Stimulated activated CD8-positive, alpha-beta memory T cell treated with anti-CD3 and anti-CD28 coated beads, Interleukin-7, amount 100 ng/mL, for 48 hours (primary cell): Measurements from ENCODE around the gene ARID3A.

Source experiments
- DNase-seq, 2 donors: peaks; one replicate each; pipeline ENCODE4 v3.0.0-alpha.2; 2020; ENCODE audit warnings: low read depth in 1 of 2; ENCODE audit errors: extremely low read depth in 1 of 2

Gene ARID3A

DNA sequence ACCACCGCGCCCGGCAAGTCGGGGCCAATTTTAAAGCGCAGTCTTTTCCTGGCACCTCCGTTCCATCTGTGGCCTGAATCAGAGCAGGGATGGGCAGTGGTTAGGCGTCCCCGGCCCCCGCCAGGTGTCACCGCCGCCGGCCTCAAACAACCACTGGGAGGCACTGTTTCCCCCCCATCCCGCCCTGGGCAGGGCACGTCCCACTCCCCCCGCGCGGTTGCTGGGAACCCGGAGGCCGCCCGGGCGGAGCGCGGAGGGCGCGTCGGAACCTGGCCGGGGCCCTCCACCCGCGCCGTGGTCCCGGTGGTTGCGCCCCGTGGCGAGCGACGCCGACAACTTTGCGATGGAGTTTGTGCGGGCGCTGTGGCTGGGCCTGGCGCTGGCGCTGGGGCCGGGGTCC, 74.3 kb downstream of the ARID3A start, which contains the start of gene GRIN3B:
GRIN3B (plus strand) TSS at position 325 of the 400 bp plus-strand sequence; CDS start at position 344, 19 bp downstream.
- DNase-seq, result peak in 1 of 2 donors; percentile 49

DNA sequence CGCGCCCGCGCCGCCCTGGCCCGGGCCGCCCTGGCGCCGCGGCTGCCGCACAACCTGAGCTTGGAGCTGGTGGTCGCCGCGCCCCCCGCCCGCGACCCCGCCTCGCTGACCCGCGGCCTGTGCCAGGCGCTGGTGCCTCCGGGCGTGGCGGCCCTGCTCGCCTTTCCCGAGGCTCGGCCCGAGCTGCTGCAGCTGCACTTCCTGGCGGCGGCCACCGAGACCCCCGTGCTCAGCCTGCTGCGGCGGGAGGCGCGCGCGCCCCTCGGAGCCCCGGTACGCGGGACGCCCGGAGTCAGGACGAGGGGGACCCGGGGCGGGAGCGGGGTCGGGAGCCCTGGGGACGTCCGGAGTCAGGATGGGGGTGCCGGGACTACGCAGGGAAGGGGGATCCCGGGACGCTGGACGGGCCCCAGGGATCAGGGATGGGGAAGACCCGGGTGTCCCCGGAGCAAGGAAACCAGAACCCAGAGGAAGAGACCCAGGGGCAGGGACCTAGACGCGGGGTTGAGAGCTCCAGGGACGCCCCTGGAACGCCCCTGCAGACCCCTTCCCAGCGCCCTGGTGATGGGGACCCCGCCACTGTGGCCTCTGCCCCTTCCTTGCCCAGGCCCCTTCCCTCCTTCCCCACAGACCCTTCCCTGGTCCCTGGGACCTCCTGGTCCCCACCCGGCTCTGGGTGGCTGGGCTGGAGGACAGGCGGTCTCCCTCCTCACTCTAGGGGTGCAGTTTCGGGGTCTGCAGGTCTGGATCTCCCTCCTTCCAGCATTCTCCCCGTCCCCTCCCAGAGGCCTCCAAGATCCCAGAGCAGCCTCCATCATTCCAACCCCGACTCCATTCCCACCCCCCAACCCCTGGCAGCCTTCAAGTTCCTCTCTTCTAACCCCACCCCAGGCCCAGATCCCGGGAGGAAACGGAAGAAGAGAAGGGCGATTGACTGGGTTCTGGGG, 75.0 kb downstream of the ARID3A start:
- no peak for DNase-seq

DNA sequence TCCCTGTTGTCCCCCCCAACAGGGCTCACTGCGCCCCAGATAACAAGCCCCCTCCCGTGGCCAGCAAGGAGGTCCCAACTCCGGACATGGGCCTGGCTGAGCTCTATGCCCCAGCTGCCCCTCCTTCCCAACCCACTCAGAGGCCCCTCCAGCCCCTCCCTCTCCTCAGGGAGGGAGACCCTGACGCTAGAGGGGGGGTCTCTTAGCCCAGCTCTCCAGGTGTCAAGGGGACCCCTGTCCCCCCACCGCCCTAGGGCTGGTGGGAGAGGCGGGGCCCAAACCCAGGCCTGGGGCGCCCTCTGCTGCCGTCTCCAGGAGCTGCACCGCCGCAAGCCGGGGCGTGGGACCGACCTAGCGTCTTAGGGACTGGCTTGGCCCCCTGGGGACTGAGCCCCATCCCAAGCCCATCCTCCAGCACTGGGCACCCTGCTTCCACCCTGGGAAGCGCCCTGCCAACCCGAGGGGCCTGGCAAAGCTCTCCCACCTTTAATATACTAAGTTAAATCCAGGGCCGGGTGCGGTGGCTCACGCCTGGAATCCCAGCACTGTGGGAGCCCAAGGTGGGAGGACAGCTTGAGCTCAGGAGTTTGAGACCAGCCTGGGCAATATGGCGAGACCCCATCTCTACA, 75.8 kb downstream of the ARID3A start:
- DNase-seq, result peak in 1 of 2 donors; percentile 41

GRCh38 chr19:1002600-1002999, 76.8 kb downstream of the ARID3A start:
- no peak for DNase-seq

GRCh38 chr19:1003283-1003682, 77.4 kb downstream of the ARID3A start:
- no peak for DNase-seq

DNA sequence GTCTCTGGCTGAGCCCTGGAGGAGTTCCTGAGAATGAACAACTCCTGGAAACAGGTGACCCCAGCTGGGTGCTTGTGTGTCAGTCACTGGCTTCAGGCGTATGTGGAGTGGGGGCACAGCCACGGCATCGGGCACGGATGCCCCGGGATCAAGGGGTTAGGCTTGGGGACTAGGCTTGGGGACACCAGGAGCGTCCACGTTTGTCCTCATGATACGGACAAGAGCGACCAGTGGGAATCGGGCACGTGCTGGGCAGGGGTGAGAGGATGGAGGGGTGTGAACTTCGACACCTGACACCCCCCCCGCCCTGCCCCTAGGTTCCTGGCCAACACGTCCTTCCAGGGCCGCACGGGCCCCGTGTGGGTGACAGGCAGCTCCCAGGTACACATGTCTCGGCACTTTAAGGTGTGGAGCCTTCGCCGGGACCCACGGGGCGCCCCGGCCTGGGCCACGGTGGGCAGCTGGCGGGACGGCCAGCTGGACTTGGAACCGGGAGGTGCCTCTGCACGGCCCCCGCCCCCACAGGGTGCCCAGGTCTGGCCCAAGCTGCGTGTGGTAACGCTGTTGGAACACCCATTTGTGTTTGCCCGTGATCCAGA, 78.5 kb downstream of the ARID3A start:
- DNase-seq, result no peak

GRCh38 chr19:1004803-1005664, 79.2 kb downstream of the ARID3A start:
- no peak for DNase-seq

DNA sequence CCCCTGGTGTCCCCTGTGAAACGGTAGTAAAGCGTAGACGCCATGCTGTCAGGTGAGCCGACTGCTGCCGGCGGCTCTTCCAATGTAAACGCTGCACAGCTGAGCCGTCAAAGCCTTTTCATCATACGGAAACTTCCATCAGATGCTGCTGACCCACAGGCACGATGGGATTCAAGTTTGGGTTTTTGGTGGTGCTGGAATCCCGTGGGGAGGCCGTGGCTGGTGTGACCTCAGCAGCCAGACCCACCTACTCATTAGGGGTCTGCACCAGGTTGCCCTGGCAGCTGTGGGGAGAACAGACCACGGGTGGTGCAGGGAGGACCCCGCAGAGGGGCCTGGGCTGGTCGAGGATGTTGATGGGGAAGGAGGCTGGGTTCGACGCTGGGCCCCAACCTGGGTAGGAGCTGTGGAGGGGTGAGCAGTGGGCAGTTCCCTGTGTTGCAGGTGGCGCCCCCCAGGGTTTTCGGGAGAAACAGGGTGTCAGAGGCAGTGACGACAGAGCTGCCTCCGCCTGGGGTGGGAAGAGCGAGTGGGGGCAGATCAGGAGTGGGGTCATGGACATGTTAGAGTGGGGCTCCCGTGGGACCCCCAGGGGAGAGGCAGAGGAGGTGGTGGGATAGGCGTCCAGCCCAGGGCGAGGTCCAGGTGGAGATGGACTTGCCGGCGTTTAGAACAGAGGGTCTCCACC, 81.0 kb downstream of the ARID3A start:
- no peak for DNase-seq

- no peak for DNase-seq
Measured at GRCh38 chr19:1007399-1008251, 81.8 kb downstream of the ARID3A start.

GRCh38 chr19:1008268-1009040, 82.6 kb downstream of the ARID3A start:
- no peak for DNase-seq

DNA sequence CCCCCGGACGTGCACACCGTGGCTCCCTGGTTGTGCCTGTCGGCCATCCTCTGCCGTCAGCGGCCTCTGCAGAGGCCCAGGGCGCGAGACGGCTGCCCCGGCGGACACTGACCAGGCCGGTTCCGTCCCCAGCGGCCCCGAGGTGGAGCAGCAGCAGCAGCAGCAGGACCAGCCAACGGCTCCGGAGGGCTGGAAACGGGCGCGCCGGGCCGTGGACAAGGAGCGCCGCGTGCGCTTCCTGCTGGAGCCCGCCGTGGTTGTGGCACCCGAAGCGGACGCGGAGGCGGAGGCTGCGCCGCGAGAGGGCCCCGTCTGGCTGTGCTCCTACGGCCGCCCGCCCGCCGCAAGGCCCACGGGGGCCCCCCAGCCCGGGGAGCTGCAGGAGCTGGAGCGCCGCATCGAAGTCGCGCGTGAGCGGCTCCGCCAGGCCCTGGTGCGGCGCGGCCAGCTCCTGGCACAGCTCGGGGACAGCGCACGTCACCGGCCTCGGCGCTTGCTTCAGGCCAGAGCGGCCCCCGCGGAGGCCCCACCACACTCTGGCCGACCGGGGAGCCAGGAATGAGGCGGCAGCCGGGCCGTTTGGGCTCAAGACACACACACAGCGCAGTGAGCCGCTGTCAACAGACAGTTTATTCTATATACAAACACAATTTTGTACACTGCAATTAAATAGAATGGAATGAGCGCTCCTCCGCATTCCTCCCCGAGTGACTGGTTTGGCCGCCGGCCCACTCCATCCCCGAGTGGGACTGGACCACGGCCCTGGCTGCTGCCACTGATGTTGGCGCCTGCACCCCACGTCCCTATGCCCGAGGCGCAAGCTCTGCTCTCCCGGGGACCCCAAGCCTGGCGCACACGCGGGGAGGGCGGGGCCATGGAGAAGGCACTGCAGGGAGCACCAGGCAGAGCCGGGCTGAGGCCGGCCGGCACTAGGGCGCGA, 83.5 kb downstream of the ARID3A start:
- no peak for DNase-seq

DNA sequence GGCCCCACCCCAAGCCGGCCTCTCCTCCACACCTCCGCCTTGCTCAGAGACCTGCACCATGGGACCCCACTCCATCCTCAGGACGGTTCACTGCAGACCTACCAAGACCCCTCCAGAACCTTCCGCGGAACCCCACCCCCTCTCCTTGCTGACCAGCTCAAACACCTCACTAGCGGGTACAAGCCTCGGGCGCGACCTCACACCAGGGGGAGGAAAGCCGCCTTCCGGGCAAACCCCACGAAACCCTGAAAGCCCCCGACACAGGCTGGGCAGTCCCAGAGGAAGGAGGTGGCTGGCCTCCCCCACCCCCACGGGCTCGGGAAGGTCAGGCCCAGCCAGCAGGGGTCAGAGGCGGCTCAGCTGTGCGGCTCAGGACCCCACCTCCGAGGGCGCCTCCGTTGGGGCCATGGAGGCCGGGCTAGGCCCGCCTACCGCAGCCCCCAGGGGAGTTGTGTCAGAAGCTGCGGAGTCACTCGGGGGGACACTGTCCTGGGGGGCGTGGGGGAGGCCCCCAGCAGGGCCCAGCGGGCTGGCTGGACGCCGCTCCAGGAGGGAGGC, 84.2 kb downstream of the ARID3A start:
- no peak for DNase-seq

- DNase-seq, result no peak
Measured at GRCh38 chr19:1010586-1011510, 85.0 kb downstream of the ARID3A start.

DNA sequence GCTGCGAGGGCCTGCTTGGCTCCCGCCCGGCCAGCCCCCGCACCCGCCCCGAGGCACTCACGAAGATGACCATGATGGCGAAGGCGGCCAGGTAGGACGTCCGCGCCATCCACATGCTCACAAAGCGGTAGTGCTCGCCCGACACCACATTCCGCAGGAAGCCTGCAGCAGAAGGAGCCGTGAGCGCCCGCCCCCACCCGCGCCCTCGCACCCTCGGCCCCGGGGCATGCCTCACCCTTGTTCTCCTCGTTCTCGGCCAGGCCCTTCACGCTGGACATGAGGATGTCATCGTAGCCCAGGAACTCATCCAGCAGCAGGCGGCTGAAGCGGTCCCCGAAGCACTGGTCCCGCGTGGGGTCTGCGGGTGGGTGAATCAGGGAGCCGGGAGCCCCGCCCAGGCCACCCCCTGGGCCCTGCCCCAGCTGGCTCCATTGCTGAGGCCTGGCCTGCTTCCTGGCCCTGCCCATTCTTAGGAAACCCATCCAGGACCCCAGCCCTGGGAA, 86.0 kb downstream of the ARID3A start:
- no peak for DNase-seq

DNA sequence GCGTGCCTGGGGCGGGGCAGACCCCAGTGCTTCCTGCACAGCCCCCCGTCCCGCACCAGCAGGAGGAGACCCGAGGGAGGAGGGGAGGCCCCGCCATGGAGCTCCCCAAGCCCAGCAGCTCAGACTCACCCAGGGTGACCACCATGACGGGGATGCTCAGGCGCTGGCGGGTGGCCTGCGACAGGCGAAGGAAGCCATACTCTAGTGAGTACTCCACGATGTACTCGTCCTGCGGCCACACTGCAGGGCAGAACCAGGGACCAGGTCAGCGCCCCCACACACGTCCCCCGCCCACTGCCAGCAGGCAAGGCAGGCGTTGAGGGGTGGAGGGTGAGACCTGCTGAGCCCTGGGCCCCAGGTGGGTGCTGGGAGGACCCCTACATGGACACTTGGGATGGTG, 86.5 kb downstream of the ARID3A start:
- no peak for DNase-seq

GRCh38 chr19:1013218-1013617, 87.4 kb downstream of the ARID3A start:
- no peak for DNase-seq
